Stimulated activated CD4-positive, alpha-beta T cell treated with anti-CD3 and anti-CD28 coated beads, Interleukin-12 subunit alpha, Interleukin-12 subunit beta, amount 100 ng/mL, for 48 hours (primary cell): Measurements from ENCODE around the gene BCCIP.

Experiments used
- DNase-seq, 3 donors: peaks; one replicate each; pipeline ENCODE4 v3.0.0-alpha.2; 2020; ENCODE audit warnings: low read depth in 2 of 3, low spot score in 1 of 3

Gene BCCIP

DNA sequence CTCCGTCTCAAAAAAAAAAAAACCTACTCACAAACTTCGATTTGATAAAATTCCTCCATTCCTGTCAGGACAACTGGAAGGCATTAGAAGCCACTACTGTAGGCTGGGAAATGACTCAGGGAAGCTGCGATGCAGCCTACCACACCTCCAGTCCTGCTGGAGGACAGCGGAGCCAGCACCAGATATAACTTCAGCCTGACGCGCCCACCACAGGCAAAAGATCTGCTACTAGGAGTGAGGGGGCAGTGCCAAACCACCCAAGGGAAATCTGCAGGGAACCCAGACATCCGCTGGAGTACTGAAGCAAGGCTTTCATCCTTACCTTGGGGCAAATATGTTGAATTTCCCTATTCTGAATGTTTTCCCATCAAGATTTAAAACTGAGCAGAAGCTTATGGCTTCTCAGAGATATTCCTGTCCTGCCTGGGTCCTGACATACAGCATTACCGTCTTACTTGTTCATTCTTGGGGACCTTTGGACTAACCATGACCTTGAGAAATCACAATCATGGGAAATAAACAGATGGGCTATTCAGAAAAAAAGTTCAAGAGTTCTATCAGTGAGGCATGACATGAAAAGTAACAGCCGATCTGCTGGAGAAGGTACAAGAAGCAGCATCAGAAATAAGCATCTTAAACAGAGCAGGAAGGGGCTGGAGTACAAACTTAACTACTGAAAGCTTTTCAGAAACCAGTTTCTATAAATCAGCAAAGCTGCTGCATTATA, 20.4 kb downstream of the BCCIP start:
- no peak for DNase-seq

DNA sequence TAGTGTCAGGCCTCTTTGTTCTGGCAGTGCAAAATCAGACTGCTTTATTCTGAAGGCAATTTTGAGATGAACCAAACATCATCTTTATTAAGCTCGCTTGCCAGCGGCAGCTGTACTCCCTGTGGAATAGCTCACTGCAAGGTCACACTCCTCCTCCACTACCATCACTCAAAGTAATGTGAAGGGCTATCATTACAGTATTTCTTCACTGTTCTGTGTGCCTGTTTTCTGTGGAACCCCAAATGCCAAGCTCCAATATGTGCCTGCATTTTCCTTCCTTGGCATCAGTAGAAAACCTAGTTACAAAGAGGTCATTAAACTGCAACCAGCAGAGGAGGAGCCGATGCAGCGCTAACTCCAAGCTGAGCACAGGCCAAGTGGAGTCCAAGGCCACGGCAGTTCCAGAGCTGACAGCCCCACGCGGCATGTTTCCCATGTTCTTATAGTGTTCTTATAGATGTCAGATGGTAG, 21.4 kb downstream of the BCCIP start:
- DNase-seq = no peak

- DNase-seq = no peak
Observed at GRCh38 chr10:125845617-125846016, 22.3 kb downstream of the BCCIP start.

DNA sequence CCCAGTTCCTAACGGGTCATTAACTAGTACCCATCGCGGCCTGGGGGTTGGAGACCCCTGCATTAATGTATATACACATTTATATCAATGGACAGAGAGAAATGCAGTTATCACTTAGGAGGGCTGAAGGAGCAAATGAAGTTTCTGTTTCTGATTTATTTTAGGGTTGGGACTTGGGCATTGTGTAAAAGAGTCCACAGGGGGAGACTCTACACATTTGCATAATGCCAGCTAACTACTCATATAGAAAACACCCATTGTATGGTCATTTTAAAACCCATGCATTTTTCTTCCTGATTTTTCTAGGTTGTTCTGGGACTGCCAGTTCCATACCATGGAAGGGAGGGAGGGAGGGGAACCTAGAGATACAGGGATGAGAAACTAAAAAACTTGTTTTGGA, 23.5 kb downstream of the BCCIP start:
- DNase-seq = no peak

DNA sequence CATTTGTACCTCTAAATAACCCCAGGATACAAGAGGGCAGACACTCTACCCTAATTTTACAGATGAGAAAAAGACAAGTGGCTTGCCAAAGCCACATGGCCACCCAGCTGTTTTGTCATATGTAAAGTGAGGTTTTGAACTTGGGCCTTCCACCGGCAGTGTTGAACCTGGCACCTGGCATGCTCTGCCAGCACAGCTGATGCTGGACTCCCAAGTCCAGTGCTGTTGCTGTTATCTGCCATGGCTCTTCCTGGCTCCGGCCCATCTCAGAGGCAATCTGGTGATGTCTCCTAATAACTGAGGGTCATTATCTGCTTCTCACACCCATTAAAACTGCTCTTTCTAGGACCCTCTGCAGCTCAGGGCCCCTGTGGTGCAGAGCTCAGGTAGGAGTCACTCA, 25.0 kb downstream of the BCCIP start:
- DNase-seq = no peak

GRCh38 chr10:125848857-125849256, 25.5 kb downstream of the BCCIP start:
- no peak for DNase-seq

GRCh38 chr10:125849448-125849847, 26.1 kb downstream of the BCCIP start:
- no peak for DNase-seq

DNA sequence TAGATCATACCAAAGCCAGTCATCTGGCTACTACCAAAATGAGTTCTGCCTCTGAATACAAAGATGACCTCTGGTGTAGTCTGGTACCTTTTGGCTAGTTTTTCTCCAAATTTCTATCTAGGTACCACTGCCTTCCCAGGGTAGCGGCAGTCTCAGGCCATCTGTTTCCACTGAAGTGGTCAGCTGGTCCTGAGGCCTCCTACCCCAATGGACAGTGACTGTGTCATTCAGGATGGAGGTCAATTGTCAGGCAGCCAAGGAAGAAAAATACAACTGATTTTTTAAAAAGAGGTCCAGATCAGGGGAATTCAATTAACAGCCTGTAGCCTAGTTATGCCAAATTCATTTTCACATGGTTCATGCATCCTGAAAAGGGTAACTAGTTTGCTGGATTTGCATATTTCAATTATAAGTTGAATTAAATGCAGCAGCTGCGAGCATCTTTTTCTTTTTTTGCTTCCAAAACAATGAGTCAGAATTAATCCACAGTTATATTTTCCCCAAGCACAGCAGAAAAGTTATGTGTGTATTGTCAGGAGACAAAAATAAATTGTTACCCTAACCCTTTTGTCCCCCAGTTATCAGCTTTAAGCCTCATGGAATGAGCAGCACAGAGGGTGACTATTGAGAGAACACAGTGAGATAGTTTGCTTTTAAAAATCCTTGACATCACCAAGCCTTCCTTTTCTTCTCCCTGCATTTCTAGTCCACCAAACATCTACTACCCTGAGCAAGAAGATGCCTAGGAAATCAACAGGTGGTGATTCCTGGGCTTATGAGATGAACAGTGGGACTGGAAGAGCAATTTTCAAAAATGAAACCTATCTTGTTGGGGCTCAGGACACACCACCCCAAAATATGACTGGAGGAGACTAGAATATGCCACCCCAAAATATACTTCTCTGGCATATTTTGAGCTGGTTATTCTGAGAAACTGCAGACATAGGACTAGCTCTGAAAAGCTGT, 27.7 kb downstream of the BCCIP start:
- DNase-seq = no peak

DNA sequence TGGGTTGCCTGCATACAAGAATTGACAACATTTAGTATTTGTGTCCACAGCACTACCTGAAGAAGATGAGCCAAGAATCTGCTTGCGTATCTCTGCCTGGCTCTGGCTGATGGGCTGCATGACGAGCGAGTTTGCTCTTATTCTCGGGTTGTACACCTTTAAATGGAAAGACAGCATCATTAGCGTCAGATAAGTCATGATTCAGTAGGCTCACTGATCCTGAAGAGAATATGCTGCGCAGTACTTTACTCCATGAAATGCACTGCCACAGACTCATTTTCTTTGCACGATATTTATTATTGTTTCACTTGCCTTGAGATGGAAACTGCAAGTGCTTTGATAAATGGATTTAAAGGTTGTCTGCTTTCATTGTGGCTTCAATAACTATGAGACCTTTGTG, 29.1 kb downstream of the BCCIP start:
- no peak for DNase-seq

DNA sequence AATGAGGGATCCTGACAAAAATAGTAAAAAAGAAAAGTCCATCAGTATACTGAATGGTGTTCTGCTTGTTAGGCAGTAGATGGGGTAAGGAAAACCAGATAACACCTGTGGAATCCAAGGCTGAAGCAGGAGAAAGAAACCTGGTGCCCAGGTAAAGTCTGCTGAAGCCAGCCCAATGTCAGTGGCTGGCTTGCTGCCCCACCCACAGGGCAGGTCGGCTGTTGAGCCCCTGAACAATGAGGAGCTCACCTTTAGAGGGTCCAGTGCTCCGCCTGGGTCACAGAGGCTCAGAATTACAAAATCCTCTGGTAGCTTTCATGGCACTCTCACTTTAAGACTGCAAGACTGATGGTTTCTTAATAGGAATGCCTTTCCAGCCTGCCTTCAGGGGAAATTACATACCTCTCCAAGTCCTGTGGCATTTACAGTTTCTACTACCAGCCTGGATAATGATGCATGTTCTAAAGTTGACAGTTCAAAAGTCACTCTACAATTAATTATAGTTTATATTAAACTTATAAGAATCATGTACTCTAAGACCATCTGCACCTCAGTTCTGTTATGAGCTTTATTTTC, 33.9 kb downstream of the BCCIP start:
- DNase-seq = no peak

GRCh38 chr10:125859128-125859817, 35.9 kb downstream of the BCCIP start:
- no peak for DNase-seq

DNA sequence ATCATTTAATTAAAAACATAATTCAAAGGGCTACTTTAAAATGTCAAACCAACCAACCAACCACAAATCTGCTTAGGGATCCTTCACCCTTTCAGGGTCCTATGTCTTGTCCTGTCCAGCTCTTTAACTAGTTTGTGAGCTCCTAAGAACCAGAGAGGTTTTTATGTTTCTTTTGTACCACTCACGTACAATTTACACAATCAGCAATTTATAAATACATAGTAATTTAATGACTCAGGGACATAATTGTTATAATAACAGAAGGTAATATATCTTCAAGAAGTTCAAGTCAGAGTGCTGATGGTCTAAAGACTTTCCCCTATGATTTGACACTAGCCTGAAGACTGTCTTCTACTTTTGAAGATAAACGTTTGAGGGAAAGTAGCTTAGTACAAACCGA, 41.8 kb downstream of the BCCIP start:
- no peak for DNase-seq

DNA sequence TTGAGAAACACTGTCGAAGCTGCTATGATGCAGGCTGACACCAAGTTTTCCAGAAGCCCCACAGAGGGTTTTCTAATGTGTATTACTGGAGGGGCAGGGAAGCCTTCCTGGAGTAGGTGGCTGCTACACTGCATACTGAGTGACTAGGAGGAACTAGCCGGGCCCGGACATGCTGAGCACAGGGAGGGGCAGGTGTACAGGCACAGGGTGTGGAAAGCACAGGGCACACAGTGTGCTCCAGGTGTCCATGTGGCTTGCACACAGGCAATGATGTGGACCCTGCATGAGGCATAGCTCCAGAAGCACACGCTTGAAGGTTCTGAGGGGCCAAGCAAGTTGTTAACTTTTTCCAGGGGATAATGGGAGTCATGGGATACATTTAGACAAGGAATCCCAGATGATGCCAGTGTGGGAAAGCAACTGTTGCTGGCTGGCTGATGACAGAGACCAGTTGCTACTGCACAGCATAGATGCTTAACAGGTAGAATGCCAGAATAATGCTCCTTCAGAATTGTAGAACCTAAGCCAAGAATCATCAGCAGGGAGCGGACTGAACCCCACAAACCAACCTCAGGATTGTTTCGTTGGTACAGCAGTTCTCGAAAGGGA, 43.2 kb downstream of the BCCIP start:
- no peak for DNase-seq

DNA sequence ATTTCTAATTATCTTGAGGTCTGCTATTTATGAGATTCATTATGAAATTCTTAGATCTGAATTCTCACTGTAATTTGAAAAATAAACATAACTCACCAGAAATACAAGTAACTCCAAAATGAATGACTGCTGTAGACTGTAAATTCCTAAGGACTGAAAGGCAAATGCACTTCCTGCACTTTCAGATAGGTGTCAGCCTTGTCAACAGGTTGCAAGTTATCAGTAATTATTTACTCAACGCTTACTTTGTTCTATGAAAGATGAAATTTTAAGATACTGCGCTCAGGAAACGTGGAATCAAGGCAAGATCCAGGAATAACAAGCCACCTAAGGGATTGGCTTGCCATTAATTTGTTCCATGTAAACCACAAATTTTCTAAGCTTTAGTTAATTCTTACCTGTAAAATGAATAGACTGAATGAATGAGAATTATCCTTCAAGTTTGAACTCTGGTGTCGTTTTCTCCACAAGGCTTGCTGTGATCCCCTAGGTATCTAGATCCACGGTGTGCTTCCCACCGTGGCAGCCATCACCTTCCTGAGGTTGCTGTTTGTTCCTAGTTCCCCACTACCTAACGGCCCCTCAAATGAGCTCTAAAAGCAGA, 45.1 kb downstream of the BCCIP start:
- DNase-seq = no peak

DNA sequence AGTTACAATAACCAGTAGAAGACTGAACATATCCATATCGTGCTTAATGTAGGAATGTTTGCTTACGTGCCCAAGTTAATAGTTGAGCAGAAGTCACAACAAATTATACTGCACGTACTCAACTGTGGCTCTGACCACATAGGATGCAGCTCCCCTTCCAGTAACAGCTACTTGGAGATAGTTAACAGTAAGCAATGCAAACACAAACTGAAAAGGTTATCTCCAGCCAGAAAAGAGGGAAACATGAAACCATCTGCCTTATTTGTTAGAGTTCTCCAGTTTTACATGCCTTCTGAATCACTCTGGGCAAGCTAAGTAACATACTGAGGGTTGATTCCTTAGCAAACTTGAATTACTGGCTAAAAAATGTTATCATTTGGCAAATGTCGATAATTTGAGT, 48.0 kb downstream of the BCCIP start:
- no peak for DNase-seq

DNA sequence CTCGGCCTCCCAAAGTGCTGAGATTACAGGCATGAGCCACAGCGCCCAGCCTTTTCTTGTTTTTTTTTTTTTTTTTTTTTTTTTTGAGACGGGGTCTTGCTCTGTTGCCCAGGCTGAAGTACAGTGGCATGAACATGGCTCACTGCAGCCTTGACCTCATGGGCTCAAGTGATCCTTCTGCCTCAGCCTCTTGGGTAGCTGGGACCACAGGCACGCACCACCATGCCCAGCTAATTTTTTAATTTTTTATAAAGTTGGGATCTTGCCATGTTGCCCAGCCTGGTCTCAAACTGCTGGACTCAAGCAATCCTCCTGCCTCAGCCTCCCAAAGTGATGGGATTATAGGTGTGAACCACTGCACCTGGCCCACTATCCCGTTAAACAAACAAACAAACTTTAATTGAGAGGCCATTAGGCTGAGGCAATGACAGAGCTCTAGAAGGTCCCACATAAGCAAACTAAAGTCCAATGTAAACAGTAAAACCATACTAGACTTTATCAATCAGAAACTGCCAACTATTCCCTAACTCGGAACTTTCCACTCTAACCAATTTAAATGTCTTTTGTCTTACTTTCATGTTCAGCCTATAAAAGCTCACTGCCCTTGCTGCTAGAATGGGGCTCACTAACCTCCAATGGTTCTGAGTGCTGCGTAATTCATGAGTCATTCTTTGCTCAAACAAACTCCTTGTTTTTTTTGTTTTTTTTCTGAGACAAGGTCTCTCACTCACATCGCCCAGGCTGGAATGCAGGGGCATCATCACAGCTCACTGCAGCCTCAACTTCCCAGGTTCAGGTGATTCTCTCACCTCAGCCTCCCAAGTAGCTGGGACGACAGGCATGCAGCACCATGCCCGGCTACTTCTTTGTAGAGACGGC, 55.9 kb downstream of the BCCIP start:
- no peak for DNase-seq

- no peak for DNase-seq
Observed at GRCh38 chr10:125880719-125881118, 57.4 kb downstream of the BCCIP start.

DNA sequence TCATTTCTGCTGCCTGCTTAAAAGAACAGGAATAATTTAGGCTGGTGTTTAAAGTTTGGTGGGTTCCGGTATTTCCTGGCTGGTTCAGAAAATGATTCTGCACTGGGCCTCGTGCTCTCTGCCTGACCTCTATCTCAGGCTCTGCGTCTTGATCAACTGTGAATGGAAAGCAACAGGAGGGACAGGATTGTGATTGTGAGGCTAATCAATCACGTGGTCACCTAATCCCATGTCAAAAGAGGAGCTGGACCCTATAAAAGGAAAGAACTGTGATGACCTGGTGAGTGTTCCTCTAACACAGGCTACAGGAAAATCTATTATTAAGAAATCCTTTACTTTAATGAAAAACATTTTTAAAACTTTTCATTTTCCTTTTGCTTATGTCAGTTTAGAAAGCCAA, 57.8 kb downstream of the BCCIP start, which contains the start of gene DHX32:
Gene DHX32, minus strand, starts transcription at position 101 of the 400 bp plus-strand sequence. CDS start 468 bp downstream, outside the sequence.
- DNase-seq = no peak

DNA sequence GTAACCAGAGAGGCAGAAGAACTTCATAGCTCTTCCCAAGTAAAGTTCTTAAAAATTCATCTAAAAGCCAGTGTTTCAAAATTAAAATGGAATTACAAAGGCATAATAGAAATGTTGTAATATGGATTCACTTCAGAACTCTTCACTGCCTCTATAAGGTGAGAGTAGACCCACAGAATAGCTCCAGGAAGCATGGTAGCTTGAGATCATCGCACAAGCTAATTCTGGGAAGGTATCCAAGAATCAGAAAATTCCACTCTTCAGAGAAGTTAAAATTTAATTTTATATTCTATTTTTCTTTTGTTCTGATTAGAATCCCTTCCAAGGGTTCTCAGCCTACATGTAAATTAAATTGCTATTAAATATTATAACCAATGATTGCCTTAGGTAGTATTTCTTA, 59.2 kb downstream of the BCCIP start:
- no peak for DNase-seq
